Colonic mucosa (tissue), 4 donors: ENCODE data around the gene MTMR10. TPM values are rescaled to one million over a fixed set of nuclear protein-coding genes. Genes with fewer than 3 reads are reported as not detected.

Experiments used
- DNase-seq: peaks from one replicate; pipeline ENCODE4 v3.0.0-alpha.2; 2020
- H3K27ac ChIP-seq: fragments of 200-600 bp; one replicate; pipeline ENCODE4 v1.8.0; 2021
- H3K27me3 ChIP-seq: fragments of 200-600 bp; one replicate; pipeline ENCODE4 v1.8.0; 2021
- H3K36me3 ChIP-seq: fragments of 200-600 bp; one replicate; pipeline ENCODE4 v1.8.0; 2021
- H3K4me1 ChIP-seq: fragments of 200-600 bp; one replicate; pipeline ENCODE4 v1.8.0; 2021; ENCODE audit warnings: mild to moderate bottlenecking
- H3K4me3 ChIP-seq: fragments of 200-600 bp; one replicate; pipeline ENCODE4 v1.8.0; 2021
- H3K9ac ChIP-seq, 2 donors: one replicate each; pipeline ENCODE4 v1.7.0; 2013; ENCODE audit warnings: control low read depth in 2 of 2, low read depth in 2 of 2, low read length in 2 of 2
- H3K9me3 ChIP-seq: fragments of 200-600 bp; one replicate; pipeline ENCODE4 v1.8.0; 2021
- intact Hi-C: fragments of 100-400 bp; cut with DNase I; formaldehyde crosslinking; loops from one replicate; pipeline ENCODE4 v1.14.1; 2022
- total RNA-seq, 2 donors: library from RNA; stranded (reverse); fragmentation: NEBNext Ultra II Directional in 1 of 2; extraction: Animal tissue kit (Norgen Biotek cat#: 25700) in 1 of 2; gene quantifications; one replicate each; pipeline ENCODE4 v1.2.1, GENCODE V29; 2021
- TF ChIP-seq, protein P1 (sequence below): fragments of 200-600 bp; IDR thresholded peaks from one replicate; pipeline ENCODE4 v1.8.0; 2022; ENCODE audit warnings: antibody characterized with exemption, mild to moderate bottlenecking
- donor health status: healthy.
- donor health status: DM: no; HTN: no; CAD: no.
- donor health status: DM: no; HTN: no; CAD: no.

The MTMR10 gene
- total RNA-seq, 2 donors from 2014 or later: 23.2 to 28.7 TPM

- H3K4me3 ChIP-seq: no peak overlapping the region
- no peaks in the 10 kb centered on the region for H3K27me3 ChIP-seq
- no peaks in the 10 kb centered on the region for H3K9me3 ChIP-seq
- H3K4me1 ChIP-seq: no peaks in the 10 kb centered on the region
- DNase-seq: no peak
- H3K9ac ChIP-seq: no peak overlapping the region
- H3K27ac ChIP-seq: no peak overlapping the region
- TF ChIP-seq, protein P1, sequence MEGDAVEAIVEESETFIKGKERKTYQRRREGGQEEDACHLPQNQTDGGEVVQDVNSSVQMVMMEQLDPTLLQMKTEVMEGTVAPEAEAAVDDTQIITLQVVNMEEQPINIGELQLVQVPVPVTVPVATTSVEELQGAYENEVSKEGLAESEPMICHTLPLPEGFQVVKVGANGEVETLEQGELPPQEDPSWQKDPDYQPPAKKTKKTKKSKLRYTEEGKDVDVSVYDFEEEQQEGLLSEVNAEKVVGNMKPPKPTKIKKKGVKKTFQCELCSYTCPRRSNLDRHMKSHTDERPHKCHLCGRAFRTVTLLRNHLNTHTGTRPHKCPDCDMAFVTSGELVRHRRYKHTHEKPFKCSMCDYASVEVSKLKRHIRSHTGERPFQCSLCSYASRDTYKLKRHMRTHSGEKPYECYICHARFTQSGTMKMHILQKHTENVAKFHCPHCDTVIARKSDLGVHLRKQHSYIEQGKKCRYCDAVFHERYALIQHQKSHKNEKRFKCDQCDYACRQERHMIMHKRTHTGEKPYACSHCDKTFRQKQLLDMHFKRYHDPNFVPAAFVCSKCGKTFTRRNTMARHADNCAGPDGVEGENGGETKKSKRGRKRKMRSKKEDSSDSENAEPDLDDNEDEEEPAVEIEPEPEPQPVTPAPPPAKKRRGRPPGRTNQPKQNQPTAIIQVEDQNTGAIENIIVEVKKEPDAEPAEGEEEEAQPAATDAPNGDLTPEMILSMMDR: no peak
- no peaks in the 10 kb centered on the region for H3K36me3 ChIP-seq
- intact Hi-C loops: no loop called here
Observed at GRCh38 chr15:31021067-31021665, 29.7 kb upstream of the MTMR10 start.

- intact Hi-C loops: no loop called here
- Histone ChIP-seq H3K27ac (no peak overlapping the region), H3K4me1 (no peaks in the 10 kb centered on the region), H3K27me3 (no peaks in the 10 kb centered on the region), H3K36me3 (no peaks in the 10 kb centered on the region), H3K9ac (no peak overlapping the region), H3K9me3 (no peaks in the 10 kb centered on the region), H3K4me3 (no peak overlapping the region)
- no peak for DNase-seq
- TF ChIP-seq, protein P1: no peak
Observed at GRCh38 chr15:31020542-31020941, 29.1 kb upstream of the MTMR10 start.

DNA sequence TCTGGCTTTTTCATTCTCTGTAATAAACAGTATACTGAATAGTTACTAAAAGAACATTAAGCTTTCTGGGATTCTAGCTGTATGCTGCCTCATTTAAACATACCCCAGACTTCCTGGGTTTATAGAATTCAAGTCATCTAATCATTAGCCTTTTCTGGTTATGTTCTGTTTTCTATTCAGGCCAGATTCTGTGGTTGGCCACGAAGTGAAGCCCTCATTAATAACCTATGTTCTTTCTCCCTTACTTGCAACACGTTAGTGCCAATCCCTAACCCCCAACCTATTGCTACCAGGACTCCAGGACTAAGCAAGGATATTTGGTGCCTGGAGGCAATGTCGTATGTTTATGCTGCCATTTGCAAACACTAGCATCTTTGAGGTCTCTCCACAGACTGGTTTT lies 28.6 kb upstream of the MTMR10 start:
- Histone ChIP-seq H3K9ac (no peak overlapping the region), H3K4me1 (no peaks in the 10 kb centered on the region), H3K9me3 (no peaks in the 10 kb centered on the region), H3K27me3 (no peaks in the 10 kb centered on the region), H3K4me3 (no peak overlapping the region), H3K27ac (no peak overlapping the region), H3K36me3 (no peaks in the 10 kb centered on the region)
- DNase-seq: no peak
- TF ChIP-seq, protein P1: no peak
- intact Hi-C loops: no loop called here

GRCh38 chr15:31017311-31017710 lies 25.9 kb upstream of the MTMR10 start:
- H3K4me3 ChIP-seq: no peak overlapping the region
- no peaks in the 10 kb centered on the region for H3K4me1 ChIP-seq
- no peak overlapping the region for H3K9ac ChIP-seq
- no peaks in the 10 kb centered on the region for H3K9me3 ChIP-seq
- no peaks in the 10 kb centered on the region for H3K27me3 ChIP-seq
- TF ChIP-seq, protein P1: no peak
- DNase-seq: no peak
- H3K36me3 ChIP-seq: no peaks in the 10 kb centered on the region
- no peak overlapping the region for H3K27ac ChIP-seq
- intact Hi-C loops: no loop called here

- no peaks in the 10 kb centered on the region for H3K9me3 ChIP-seq
- no peak overlapping the region for H3K27ac ChIP-seq
- H3K9ac ChIP-seq: no peak overlapping the region
- H3K27me3 ChIP-seq: no peaks in the 10 kb centered on the region
- no peaks in the 10 kb centered on the region for H3K36me3 ChIP-seq
- TF ChIP-seq, protein P1: no peak
- H3K4me3 ChIP-seq: no peak overlapping the region
- DNase-seq: no peak
- H3K4me1 ChIP-seq: no peaks in the 10 kb centered on the region
- intact Hi-C loops: no loop called here
Observed at GRCh38 chr15:31016446-31016915, 25.1 kb upstream of the MTMR10 start.
